Liver (tissue), 3 donors: ENCODE results near the gene OTOP3.

Experiments used
- CTCF ChIP-seq: fragments of 150-350 bp; IDR thresholded peaks from 2 replicates; pipeline ENCODE4 v1.5.1; 2017; ENCODE audit warnings: improper control_type of control experiment, low read depth, low read length; ENCODE audit not compliant: missing input control
- EGR1 ChIP-seq, 2 donors: IDR thresholded peaks; 2 replicates each; pipeline ENCODE4 v1.6.1; 2016 to 2018; ENCODE audit warnings: antibody characterized with exemption in 2 of 2, low read depth in 2 of 2
- FOXA1 ChIP-seq: IDR thresholded peaks from 2 replicates; pipeline ENCODE4 v1.6.1; 2016; ENCODE audit warnings: antibody characterized with exemption
- GABPA ChIP-seq, 2 donors: IDR thresholded peaks in 1 of 2; conservative IDR thresholded peaks in 1 of 2; 2 replicates each; pipeline ENCODE4 v1.6.1; 2016; ENCODE audit warnings: antibody characterized with exemption in 2 of 2, mild to moderate bottlenecking in 1 of 2, moderate library complexity in 1 of 2
- HNF4G ChIP-seq: IDR thresholded peaks from 2 replicates; pipeline ENCODE4 v1.6.1; 2016; ENCODE audit warnings: antibody characterized with exemption
- JUND ChIP-seq, 2 donors: IDR thresholded peaks; 2 replicates each; pipeline ENCODE4 v1.6.1; 2016; ENCODE audit warnings: antibody characterized with exemption in 2 of 2
- MAX ChIP-seq: IDR thresholded peaks from 2 replicates; pipeline ENCODE4 v1.6.1; 2016; ENCODE audit warnings: antibody characterized with exemption
- RAD21 ChIP-seq, 2 donors: IDR thresholded peaks; 2 replicates each; pipeline ENCODE4 v1.6.1; 2016; ENCODE audit warnings: antibody characterized with exemption in 2 of 2, mild to moderate bottlenecking in 2 of 2
- REST ChIP-seq: IDR thresholded peaks from 2 replicates; pipeline ENCODE4 v1.6.1; 2016; ENCODE audit warnings: antibody characterized with exemption, mild to moderate bottlenecking
- RXRA ChIP-seq, 2 donors: IDR thresholded peaks; 2 replicates each; pipeline ENCODE4 v1.6.1; 2017 to 2018; ENCODE audit warnings: antibody characterized with exemption in 2 of 2, mild to moderate bottlenecking in 1 of 2
- TAF1 ChIP-seq: conservative IDR thresholded peaks from 2 replicates; pipeline ENCODE4 v1.6.1; 2016; ENCODE audit warnings: antibody characterized with exemption, mild to moderate bottlenecking
- YY1 ChIP-seq: IDR thresholded peaks from 2 replicates; pipeline ENCODE4 v1.6.1; 2016; ENCODE audit warnings: antibody characterized with exemption, mild to moderate bottlenecking
- ZBTB33 ChIP-seq: IDR thresholded peaks from 2 replicates; pipeline ENCODE4 v1.6.1; 2016; ENCODE audit warnings: antibody characterized with exemption
- donor health status: healthy.
- donor health status: healthy.

GRCh38 chr17:74950207-74950606, 14.5 kb downstream of the OTOP3 start:
- TF ChIP-seq CTCF (no peak), YY1 (no peak), REST (no peak), HNF4G (no peak), RXRA (IDR thresholded peaks at IDR 0.05) (no peak), GABPA (IDR thresholded peaks at IDR 0.05 in 1 of 2, conservative IDR thresholded peaks at IDR 0.05 in 1 of 2) (no peak), ZBTB33 (no peak), JUND (IDR thresholded peaks at IDR 0.05) (no peak), MAX (no peak), RAD21 (IDR thresholded peaks at IDR 0.05) (no peak), EGR1 (IDR thresholded peaks at IDR 0.05; ENCODE audit: low read depth in 2 of 2) (no peak), TAF1 (no peak), FOXA1 (no peak)
